Measurements from ENCODE around the gene S1PR3. TPM values are rescaled to one million over a fixed set of nuclear protein-coding genes. Genes with fewer than 3 reads are reported as not detected.

S1PR3 gene
- total RNA-seq, 2 experiments from 2014 or later, result 0.23 to 0.38 TPM

GRCh38 chr9:89042984-89043383, 51.7 kb downstream of the S1PR3 start:
- H3K4me1 Mint-ChIP-seq, result no peaks in the 10 kb centered on the region
- no peak overlapping the region for H3K4me3 Mint-ChIP-seq
- no peaks in the 10 kb centered on the region for H3K9me3 Mint-ChIP-seq
- no peak for DNase-seq
- H3K36me3 Mint-ChIP-seq, result no peaks in the 10 kb centered on the region
- H3K27me3 Mint-ChIP-seq, result peaks cover 7% of the 10 kb centered on the region
- no peak overlapping the region for H3K27ac Mint-ChIP-seq

DNA sequence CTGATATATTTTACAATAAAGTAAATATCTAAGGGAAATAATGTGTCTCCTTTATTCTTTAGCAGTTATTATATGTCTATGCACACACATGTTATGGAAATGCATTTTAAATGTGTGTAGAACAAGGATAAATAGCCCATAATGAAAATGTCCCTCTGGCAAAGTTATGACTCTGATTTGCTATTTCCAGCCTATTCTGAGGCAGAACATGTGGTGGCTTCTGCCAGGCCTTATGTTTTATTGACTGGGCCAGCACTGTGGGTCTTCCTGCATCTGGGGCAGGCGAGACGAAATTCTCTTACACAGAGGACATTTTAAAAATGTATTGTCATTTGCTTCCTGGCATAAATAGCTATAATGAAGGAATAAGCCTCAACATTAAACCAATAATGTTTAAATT, 52.8 kb downstream of the S1PR3 start:
- no peaks in the 10 kb centered on the region for H3K4me1 Mint-ChIP-seq
- H3K4me3 Mint-ChIP-seq, result no peak overlapping the region
- no peak overlapping the region for H3K27ac Mint-ChIP-seq
- no peaks in the 10 kb centered on the region for H3K36me3 Mint-ChIP-seq
- DNase-seq, result no peak
- no peaks in the 10 kb centered on the region for H3K9me3 Mint-ChIP-seq
- peaks cover 7% of the 10 kb centered on the region for H3K27me3 Mint-ChIP-seq

DNA sequence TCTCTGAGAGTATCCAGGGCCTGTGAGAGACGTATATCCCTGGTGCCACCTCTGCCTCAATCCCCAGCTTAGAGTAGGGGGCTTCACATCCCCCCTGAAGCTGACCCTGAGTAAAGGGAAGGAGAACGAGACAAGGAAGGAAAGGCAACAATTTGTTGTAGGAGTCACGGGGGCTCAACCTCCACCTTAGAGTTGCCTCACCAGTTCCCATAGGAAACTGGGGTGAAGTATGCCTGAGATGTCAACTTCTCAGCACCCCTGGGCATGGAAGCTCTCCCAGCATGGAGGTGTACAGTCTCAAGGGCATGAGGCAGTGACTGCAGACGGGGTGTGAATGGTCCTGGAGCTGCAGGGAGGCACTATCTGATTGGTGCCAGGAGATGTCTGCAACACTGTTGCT, 53.6 kb downstream of the S1PR3 start:
- no peaks in the 10 kb centered on the region for H3K9me3 Mint-ChIP-seq
- no peak overlapping the region for H3K4me3 Mint-ChIP-seq
- DNase-seq, result no peak
- H3K27ac Mint-ChIP-seq, result no peak overlapping the region
- H3K36me3 Mint-ChIP-seq, result no peaks in the 10 kb centered on the region
- no peaks in the 10 kb centered on the region for H3K4me1 Mint-ChIP-seq
- H3K27me3 Mint-ChIP-seq, result peaks cover 7% of the 10 kb centered on the region

DNA sequence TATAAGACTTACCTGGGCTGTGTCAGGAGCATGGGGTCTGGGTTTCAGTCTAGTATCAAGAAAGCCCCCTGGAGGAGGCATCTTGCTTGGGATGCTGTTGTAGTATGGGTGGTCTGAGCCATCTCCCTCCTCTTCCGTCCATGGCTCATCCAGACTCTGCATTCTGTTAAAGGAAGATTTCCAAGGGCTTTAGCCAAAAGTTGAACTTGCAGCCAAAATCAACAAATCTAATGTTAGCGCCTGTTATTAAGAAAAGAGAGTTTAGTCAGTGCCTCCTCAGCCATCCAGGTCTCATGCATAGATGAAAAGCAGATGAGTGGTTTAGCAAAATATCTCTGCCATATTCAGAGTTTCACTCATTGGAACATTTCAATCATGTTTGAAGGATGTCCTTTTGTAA, 55.6 kb downstream of the S1PR3 start:
- Mint-ChIP-seq H3K9me3 (no peaks in the 10 kb centered on the region), H3K4me1 (no peaks in the 10 kb centered on the region), H3K36me3 (no peaks in the 10 kb centered on the region), H3K27me3 (peaks cover 7% of the 10 kb centered on the region), H3K4me3 (no peak overlapping the region), H3K27ac (no peak overlapping the region)
- DNase-seq, result no peak

GRCh38 chr9:89047667-89048066, 56.4 kb downstream of the S1PR3 start:
- Mint-ChIP-seq H3K9me3 (no peaks in the 10 kb centered on the region), H3K27me3 (peaks cover 7% of the 10 kb centered on the region), H3K4me3 (no peak overlapping the region), H3K36me3 (no peaks in the 10 kb centered on the region), H3K27ac (no peak overlapping the region), H3K4me1 (no peaks in the 10 kb centered on the region)
- DNase-seq, result no peak

DNA sequence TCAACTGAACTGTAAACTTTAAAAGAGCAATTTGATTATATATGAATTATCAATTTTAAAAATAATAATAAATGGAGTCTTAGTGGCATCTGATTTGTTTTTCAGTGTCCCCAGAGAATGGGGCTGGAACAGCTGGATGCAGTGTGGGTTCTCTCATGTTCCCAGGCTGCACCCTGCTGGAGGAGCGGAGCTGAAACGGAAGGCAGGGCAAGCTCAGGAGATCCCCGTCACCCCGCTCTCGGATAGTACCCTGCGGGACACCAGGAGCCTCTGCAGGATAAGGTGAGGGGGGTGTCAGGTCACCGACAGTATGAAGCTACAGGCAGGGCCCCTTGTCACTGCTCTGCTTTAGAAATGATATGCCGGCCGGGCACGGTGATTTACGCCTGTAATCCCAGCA, 57.3 kb downstream of the S1PR3 start:
- Mint-ChIP-seq H3K27me3 (peaks cover 7% of the 10 kb centered on the region), H3K36me3 (no peaks in the 10 kb centered on the region), H3K27ac (no peak overlapping the region), H3K4me3 (no peak overlapping the region), H3K4me1 (no peaks in the 10 kb centered on the region), H3K9me3 (no peaks in the 10 kb centered on the region)
- no peak for DNase-seq

DNA sequence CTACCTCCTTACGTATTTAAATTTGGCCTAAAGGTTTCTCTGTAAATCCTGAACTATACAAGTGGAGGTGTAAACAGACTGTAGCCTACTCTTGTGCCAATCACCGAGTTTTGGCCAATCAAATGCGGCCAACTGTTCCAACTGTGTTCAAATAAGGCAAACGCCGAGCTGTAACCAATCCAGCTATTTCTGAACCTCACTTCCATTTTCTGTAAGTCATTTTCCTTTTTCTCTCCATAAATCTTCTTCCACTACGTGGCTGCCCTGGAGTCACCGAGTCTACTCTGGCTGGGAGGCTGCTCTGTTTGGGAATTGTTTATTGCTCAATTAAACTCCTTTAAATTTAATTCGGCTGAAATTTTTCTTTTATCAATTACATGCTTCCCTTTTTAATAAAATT, 58.4 kb downstream of the S1PR3 start:
- Mint-ChIP-seq H3K9me3 (no peaks in the 10 kb centered on the region), H3K36me3 (no peaks in the 10 kb centered on the region), H3K4me3 (no peak overlapping the region), H3K27ac (no peak overlapping the region), H3K27me3 (peaks cover 7% of the 10 kb centered on the region), H3K4me1 (no peaks in the 10 kb centered on the region)
- no peak for DNase-seq

GRCh38 chr9:89051421-89052025, 60.3 kb downstream of the S1PR3 start:
- Mint-ChIP-seq H3K9me3 (no peaks in the 10 kb centered on the region), H3K4me3 (no peak overlapping the region), H3K36me3 (no peaks in the 10 kb centered on the region), H3K27ac (no peak overlapping the region), H3K27me3 (peaks cover 8% of the 10 kb centered on the region), H3K4me1 (no peaks in the 10 kb centered on the region)
- DNase-seq, result no peak

- no peaks in the 10 kb centered on the region for H3K4me1 Mint-ChIP-seq
- peaks cover 3% of the 10 kb centered on the region for H3K27me3 Mint-ChIP-seq
- H3K4me3 Mint-ChIP-seq, result no peak overlapping the region
- no peak overlapping the region for H3K27ac Mint-ChIP-seq
- H3K9me3 Mint-ChIP-seq, result no peaks in the 10 kb centered on the region
- no peak for DNase-seq
- H3K36me3 Mint-ChIP-seq, result no peaks in the 10 kb centered on the region
These were observed 61.3 kb downstream of the S1PR3 start for GRCh38 chr9:89052470-89053097.

- no peak overlapping the region for H3K27ac Mint-ChIP-seq
- peaks cover 3% of the 10 kb centered on the region for H3K27me3 Mint-ChIP-seq
- no peaks in the 10 kb centered on the region for H3K36me3 Mint-ChIP-seq
- DNase-seq, result no peak
- no peaks in the 10 kb centered on the region for H3K4me1 Mint-ChIP-seq
- no peak overlapping the region for H3K4me3 Mint-ChIP-seq
- no peaks in the 10 kb centered on the region for H3K9me3 Mint-ChIP-seq
These were observed 62.0 kb downstream of the S1PR3 start for GRCh38 chr9:89053301-89053700.

Other genes with a start within 250 kb of the S1PR3 start
- gene SHC3, start 187.3 kb downstream of the S1PR3 start, total RNA-seq, result not detected